NCI-H2227 (cell line): Measurements from ENCODE around the gene STX18.
"Not testable (repeated sequence)": the region's sequence is repeated elsewhere in the genome, so short reads cannot be mapped to it uniquely, and the experiment has no call there.

Experiments
- DNase-seq: peaks from one replicate; lab custom pipeline; 2025; ENCODE audit not compliant: unreplicated experiment; lab: John Stamatoyannopoulos, UW

Gene STX18

DNA sequence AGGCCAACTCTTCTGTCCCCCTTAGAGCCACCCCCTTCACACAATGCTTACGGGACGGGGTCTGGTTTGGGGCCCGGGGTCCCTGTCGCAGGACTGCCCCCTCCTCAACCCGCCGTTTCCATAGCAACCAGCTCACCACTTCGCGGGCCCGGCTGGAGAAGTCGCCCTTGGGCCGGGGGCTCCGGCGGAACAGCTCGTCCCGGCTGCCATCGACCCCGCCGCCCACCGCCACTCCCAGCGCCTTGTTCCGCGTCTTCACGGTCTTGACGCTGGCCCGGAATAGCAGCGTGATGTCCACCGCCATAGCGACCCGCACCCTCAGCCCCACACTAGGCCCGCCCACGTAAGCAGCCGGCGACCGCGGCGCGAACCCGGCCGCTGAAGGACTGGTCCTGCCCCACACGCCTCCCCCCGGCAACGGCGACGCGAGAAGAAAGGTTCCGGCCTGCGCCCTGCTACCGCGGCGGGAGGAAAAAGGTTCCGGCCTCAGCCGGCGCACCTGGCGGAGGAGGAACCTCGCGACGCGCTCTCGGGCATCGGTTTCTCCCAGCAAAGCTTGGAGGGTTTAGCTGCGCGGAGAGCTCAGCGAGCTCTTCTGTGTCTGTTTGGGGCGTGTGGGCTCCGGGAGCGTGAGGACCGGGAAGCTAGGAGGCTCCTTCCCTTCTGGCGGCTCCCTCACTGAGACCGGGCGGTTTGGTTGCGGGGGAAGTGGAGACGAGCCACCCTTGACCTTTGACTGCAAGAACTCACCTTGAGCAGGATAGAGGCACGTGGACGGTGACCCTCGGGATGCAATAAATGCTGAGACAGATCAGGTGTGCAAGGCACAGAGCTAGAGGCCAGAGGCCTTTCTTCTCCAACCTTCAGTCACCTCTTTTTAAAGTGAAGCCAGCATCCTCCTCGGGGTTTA lies at the start of gene STX18:
STX18 (minus strand) TSS at position 388 of the 910 bp plus-strand sequence; CDS start at position 304, 84 bp downstream.
- DNase-seq = peak; percentile 90

DNA sequence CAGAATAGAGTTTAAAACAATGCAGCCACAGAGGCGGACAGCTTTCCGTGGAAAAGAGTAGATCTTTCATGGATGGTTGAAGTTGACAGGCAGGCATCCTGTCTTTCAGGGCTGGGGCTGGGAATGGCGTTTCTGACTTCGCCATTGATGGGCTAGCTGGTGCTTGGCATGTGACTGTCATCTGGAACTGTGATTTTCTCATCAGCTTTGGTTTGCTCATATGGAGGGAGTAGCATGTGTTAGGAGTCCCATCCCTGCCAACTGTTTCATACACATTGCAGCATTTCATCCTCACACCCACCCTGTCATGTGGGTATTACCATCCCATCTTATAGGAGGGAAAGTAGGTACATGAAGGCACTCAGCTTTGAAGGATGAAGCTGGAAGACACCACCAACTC lies 49.2 kb upstream of the STX18 start:
- no peak for DNase-seq

DNA sequence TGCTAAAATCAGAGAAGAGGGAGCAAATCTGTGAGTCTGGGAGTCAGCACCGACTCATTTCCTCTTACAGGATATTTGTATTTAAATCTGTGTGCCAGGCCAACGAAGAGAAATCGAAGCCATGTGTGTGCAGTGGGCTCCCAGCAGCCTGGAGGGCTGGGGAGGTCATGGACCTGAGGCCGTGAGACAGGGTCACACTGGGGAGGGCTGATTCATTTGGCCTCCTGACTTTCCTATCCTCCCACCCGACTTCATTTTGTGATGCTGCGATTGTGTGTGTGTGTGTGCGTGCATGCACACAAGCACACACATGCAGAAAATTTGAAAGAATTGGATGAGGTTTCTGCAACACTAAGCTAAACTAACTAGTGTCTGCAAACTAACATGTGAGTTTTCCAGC lies 48.7 kb upstream of the STX18 start:
- no peak for DNase-seq

DNA sequence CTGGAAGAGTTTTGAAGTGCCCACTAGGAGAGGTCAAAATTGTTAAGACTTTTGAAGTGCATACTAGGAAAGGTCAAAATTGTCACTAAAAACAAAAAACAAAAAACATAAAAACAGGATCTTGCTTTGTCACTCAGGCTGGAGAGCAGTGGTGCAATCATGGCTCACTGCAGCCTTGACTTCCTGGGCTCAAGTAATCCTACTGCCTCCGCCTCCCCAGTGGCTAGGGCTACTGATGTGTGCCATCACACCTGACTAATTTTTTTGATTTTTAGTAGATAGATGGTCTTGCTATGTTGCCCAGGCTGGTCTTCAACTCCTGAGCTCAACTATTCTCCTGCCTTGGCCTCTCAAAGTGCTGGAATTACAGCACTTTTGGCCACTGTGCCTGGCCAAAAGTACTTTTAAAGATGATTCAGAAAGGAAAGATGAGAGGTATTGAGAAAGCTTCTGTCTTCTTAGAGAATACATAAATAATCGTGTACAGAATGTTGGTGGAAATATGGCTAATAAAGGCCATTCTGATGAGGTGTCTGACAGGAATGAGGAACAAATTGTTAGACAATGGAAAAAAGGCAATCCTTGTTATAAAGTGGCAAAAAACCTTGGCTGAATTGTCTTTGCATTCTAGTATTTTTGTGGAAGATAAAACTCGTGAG lies 43.3 kb upstream of the STX18 start:
- no peak for DNase-seq

DNA sequence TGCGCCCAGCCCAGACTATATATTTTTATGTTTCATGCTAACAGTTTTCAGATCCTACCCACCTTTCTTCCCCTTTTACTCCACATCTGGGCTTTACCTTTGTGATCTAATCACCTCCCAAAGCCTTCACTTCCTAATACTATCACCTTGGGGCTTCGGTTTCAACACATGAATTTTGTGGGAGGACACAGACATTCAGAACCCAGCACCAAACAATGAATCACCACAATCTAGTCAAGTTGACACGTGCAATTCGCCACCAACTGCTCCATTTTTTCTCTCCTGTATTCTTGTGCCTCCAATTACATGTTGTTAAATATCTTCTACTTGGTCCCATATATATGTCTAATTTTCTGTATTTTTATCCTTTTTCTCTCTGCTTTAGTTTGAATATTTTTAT lies 41.8 kb upstream of the STX18 start:
- no peak for DNase-seq

DNA sequence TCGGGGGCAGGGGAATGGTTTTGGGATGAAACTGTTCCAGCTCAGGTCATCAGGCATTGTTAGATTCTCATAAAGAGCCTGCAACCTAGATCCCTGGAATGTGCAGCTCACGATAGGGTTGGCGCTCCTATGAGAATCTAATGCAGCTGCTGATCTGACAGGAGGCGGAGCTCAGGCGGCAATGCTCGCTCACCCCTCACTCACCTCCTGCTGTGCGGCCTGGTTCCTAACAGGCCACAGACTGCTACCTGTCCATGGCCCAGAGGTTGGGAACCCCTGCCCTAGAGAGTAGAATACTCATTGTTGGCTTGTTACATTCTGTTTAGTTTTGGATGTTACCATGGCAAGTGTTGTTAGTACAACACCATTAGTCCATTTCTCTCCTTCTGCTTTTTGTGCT lies 40.8 kb upstream of the STX18 start:
- no peak for DNase-seq

DNA sequence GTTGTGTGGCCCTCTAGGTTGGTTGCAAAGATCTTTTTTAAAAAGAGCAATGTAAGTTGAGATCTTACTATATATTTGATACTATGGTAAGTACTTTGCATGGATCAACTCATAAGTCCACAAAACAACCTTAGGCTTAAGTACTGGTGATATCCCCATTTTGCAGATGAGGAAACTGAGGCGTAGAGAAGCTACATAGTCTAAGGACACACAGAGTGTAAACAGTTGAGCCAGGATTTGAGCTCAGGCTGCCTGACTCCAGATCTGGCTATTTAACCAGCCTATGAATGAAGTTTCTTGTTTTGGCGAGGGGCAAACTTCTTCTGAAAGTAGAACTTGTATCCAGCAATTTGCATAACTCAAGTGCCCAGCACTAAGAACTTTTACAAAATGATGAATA lies 38.6 kb upstream of the STX18 start:
- no peak for DNase-seq

DNA sequence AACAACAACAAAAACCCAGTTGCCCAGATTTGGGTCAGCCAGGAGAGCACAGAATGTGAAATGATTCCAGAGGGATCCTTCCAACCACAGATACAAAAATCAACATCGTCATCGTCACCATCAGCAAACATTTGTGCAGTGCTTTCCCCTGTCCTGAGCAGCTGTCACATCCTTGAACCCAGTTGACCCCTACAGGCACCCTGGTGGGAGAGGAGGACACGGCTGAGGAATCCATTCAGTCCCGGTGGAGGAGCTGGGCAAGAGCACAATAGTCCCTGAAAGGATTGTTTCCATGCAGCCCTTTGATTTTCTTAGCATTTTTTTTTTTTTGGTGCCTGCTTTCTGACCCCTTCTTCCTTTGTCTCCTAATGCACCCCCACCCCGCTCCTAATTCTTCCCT lies 37.1 kb upstream of the STX18 start:
- DNase-seq = peak; percentile 20

DNA sequence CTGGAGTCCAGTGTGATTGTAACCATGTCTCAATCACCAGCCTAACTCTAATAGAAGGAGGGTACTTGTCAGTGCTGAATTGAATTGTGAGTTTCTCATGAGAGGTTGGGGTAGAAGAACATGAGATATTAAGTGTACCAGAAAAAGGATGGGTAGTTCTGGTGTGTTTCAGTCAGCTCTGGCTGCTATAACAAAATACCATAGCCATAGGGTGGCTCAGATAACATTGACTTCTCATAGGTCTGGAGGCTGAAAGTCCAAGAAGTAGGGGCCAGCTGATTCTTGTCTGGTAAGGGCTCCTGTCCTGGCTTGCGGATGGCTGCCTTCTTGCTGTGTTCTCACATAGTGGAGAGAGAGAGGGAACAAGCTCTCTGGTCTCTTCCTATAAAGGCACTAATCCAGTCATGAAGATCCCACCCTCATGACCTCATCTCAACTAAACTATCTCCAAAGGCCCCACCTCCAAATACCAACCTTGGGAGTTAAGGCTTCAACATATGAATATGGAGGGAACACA lies 35.6 kb upstream of the STX18 start:
- no peak for DNase-seq

GRCh38 chr4:4575284-4576211 lies 33.7 kb upstream of the STX18 start:
- DNase-seq = peak; percentile 62

GRCh38 chr4:4574792-4575191 lies 32.9 kb upstream of the STX18 start:
- peak; percentile 76 for DNase-seq

- no peak for DNase-seq
Observed at GRCh38 chr4:4574052-4574451, 32.2 kb upstream of the STX18 start.

DNA sequence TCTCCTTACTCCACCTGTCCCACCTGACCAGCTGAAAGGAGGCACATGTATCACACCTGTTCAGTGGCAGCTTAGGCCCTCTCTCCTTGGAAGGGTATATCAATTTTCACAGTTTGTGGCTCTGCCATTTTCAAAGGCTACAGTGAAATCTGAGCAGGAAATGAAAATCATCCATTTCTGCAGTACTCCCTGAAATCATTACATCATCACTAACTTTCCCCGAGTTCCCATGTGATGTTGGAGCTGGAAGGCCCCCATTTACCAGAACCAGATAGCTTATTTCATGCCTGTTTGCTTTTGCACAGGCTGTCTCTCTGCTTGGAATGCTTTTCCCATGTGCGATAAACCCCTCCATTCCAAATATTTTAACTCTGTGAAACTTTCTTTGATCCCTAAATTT lies 31.0 kb upstream of the STX18 start:
- DNase-seq = no peak

DNA sequence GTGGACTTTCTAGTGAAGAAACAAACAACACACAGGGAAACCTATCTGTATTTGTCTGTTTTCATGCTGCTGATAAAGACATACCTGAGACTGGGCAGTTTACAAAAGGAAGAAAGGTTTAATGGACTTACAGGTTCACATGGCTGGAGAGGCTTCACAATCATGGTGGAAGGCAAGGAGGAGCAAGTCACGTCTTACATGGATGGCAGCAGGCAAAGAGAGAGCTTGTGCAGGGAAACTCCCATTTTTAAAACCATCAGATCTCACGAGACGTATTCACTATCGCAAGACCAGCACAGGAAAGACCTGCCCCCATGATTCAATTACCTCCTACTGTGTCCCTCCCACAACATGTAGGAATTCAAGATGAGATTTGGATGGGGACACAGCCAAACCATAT lies 28.0 kb upstream of the STX18 start:
- DNase-seq = not testable (repeated sequence)

DNA sequence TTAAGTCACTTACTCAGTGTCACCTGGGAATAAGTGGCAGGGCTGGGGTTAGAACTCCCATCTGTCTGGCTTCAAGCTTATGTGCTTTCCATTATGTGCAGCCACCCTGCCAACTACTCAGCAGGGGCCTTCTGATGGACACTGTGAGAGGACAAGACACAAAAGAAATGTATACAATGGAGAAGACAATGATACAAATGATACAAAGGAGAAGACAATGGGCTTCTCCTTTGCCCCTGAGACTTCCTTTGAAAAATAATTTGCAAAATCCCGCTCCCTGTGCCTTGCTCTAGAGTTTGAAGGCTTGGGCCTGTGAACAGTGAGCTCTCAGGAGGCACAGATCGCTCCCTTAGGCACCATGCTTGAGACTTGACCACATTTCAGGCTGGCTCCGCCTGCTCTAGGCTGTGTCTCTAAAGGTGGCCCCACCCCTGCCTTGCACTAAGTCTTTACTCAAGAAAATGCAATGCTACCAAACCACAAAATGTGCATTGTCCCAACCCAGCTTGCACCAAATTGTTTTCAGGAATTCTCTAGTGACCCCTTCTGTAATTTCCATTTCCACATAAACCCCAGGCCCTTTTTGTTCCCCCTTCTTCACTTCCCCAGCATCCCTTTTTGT lies 27.1 kb upstream of the STX18 start:
- no peak for DNase-seq

- DNase-seq = not testable (repeated sequence)
Observed at GRCh38 chr4:4566359-4566758, 24.5 kb upstream of the STX18 start.

- DNase-seq = no peak
Observed at GRCh38 chr4:4564522-4564921, 22.7 kb upstream of the STX18 start.

- DNase-seq = no peak
Observed at GRCh38 chr4:4560642-4561041, 18.8 kb upstream of the STX18 start.

- DNase-seq = no peak
Observed at GRCh38 chr4:4560136-4560535, 18.3 kb upstream of the STX18 start.

GRCh38 chr4:4559596-4559995 lies 17.7 kb upstream of the STX18 start:
- no peak for DNase-seq

GRCh38 chr4:4558881-4559280 lies 17.0 kb upstream of the STX18 start:
- DNase-seq = no peak
